Naive thymus-derived CD4-positive, alpha-beta T cell (primary cell): Measurements from ENCODE around the gene PJA2. TPM values are rescaled to one million over a fixed set of nuclear protein-coding genes. Genes with fewer than 3 reads are reported as not detected.

Source experiments
- ATAC-seq: fragments of 150-1000 bp; cut with Tn5 transposase; 2 replicates; pipeline ENCODE4 v1.10.0; 2021; ENCODE audit warnings: mild to moderate bottlenecking, moderate library complexity
- CTCF ChIA-PET: fragments of 350-600 bp; sonication (Branson Sonifier 250); formaldehyde crosslinking; loops from one replicate; lab custom pipeline; 2021; ENCODE audit warnings: antibody characterized with exemption; lab: Charles Lee
- POLR2A ChIA-PET: fragments of 350-600 bp; sonication (Branson Sonifier 250); formaldehyde crosslinking; loops from one replicate; lab custom pipeline; 2021; ENCODE audit warnings: antibody characterized with exemption, inconsistent platforms; lab: Charles Lee
- DNase-seq, 9 donors: peaks; one replicate each; pipeline versions ENCODE4 v3.0.0 to v3.0.0-alpha.2; 2020 to 2022; ENCODE audit warnings: mixed read lengths in 1 of 9
- H3K27ac ChIP-seq: one replicate; pipeline ENCODE4 v1.7.0; 2013; ENCODE audit warnings: mild to moderate bottlenecking, low read depth, low read length, moderate library complexity
- H3K27me3 ChIP-seq, 2 donors: one replicate each; pipeline ENCODE4 v1.7.0; 2013; ENCODE audit warnings: low read length in 2 of 2, mild to moderate bottlenecking in 2 of 2, moderate library complexity in 2 of 2; ENCODE audit not compliant: control insufficient read depth in 2 of 2, insufficient read depth in 2 of 2
- H3K36me3 ChIP-seq, 3 experiments: 1 replicate in 2 of 3; 2 replicates in 1 of 3; pipeline ENCODE4 v1.7.0; 2013; ENCODE audit warnings: low read length in 3 of 3, mild to moderate bottlenecking in 3 of 3, moderate library complexity in 1 of 3; ENCODE audit not compliant: insufficient read depth in 3 of 3, control insufficient read depth in 2 of 3
- H3K4me1 ChIP-seq, 2 donors: one replicate each; pipeline ENCODE4 v1.7.0; 2013; ENCODE audit warnings: low read length in 2 of 2, mild to moderate bottlenecking in 2 of 2, moderate library complexity in 1 of 2; ENCODE audit not compliant: control insufficient read depth in 2 of 2, insufficient read depth in 2 of 2
- H3K4me3 ChIP-seq: 2 replicates; pipeline ENCODE4 v1.7.0; 2013; ENCODE audit warnings: mild to moderate bottlenecking, low read length
- H3K9me3 ChIP-seq, 3 experiments: 1 replicate in 2 of 3; 2 replicates in 1 of 3; pipeline ENCODE4 v1.7.0; 2013; ENCODE audit warnings: low read length in 3 of 3; ENCODE audit not compliant: control insufficient read depth in 2 of 3
- H3K27ac Mint-ChIP-seq, 9 donors: one replicate each; pipeline ENCODE4 v1.8.0; 2020 to 2022; ENCODE audit warnings: mixed read lengths in 9 of 9, mild to moderate bottlenecking in 8 of 9, moderate library complexity in 5 of 9, inconsistent platforms in 2 of 9
- H3K27me3 Mint-ChIP-seq, 5 donors: one replicate each; pipeline ENCODE4 v1.8.0; 2021 to 2022; ENCODE audit warnings: mixed read lengths in 5 of 5, mild to moderate bottlenecking in 1 of 5
- H3K36me3 Mint-ChIP-seq, 5 donors: one replicate each; pipeline ENCODE4 v1.8.0; 2020 to 2022; ENCODE audit warnings: mixed read lengths in 5 of 5, mild to moderate bottlenecking in 3 of 5, inconsistent platforms in 1 of 5
- H3K4me1 Mint-ChIP-seq, 7 donors: one replicate each; pipeline ENCODE4 v1.8.0; 2020 to 2022; ENCODE audit warnings: mixed read lengths in 7 of 7, mild to moderate bottlenecking in 3 of 7, inconsistent platforms in 1 of 7
- H3K4me3 Mint-ChIP-seq, 10 donors: one replicate each; pipeline ENCODE4 v1.8.0; 2020 to 2022; ENCODE audit warnings: mild to moderate bottlenecking in 10 of 10, mixed read lengths in 10 of 10, moderate library complexity in 6 of 10, inconsistent platforms in 2 of 10
- H3K9me3 Mint-ChIP-seq, 11 donors: one replicate each; pipeline ENCODE4 v1.8.0; 2020 to 2022; ENCODE audit warnings: mixed read lengths in 11 of 11, mild to moderate bottlenecking in 4 of 11, inconsistent platforms in 1 of 11, moderate library complexity in 1 of 11
- intact Hi-C, 2 donors: fragments of 100-400 bp; cut with micrococcal nuclease; formaldehyde crosslinking; loops; one replicate each; pipeline ENCODE4 v1.15.1; 2023
- polyA plus RNA-seq, 2 donors: library from polyadenylated mRNA; unstranded; fragments of 300-500 nt; fragmentation: Illumina TruSeq; gene quantifications; one replicate each; pipeline ENCODE4 v1.2.3, GENCODE V29; 2021
- total RNA-seq, 6 experiments: library from RNA in 5 of 6; stranded (reverse) in 5 of 6; gene quantifications; 1 replicate in 5 of 6; 2 replicates in 1 of 6; pipeline ENCODE4 v1.2.3 and lab custom pipeline; 2021 to 2026

PJA2 gene
- total and polyA plus RNA-seq, 7 experiments from 2014 or later: 50.5 to 89.9 (median 71.5) TPM

GRCh38 chr5:109326919-109327318 is 82.9 kb downstream of the PJA2 start:
- Mint-ChIP-seq H3K36me3 (peaks cover 2 to 19% (median 6%) of the 10 kb centered on the region in 5 donors), H3K27me3 (no peaks in the 10 kb centered on the region), H3K27ac (peak overlapping the region in 1 of 9 donors; percentile 8), H3K4me3 (no peak overlapping the region), H3K4me1 (peaks cover 0 to 2% (median 0%) of the 10 kb centered on the region in 7 donors), H3K9me3 (no peaks in the 10 kb centered on the region)
- ATAC-seq (no peak), DNase-seq (no peak)
- Histone ChIP-seq H3K4me3 (no peak overlapping the region), H3K27ac (no peak overlapping the region), H3K9me3 (no peaks in the 10 kb centered on the region), H3K36me3 (peaks cover 0 to 7% (median 0%) of the 10 kb centered on the region in 3 experiments), H3K4me1 (no peaks in the 10 kb centered on the region), H3K27me3 (no peaks in the 10 kb centered on the region)
- intact Hi-C loops: loop anchor here in 1 of 2 donors (10.0 kb wide), 1 partner anchor 642 kb away; no protein-coding TSS in a partner anchor
- ChIA-PET CTCF (no interaction called here), POLR2A (no interaction called here)

DNA sequence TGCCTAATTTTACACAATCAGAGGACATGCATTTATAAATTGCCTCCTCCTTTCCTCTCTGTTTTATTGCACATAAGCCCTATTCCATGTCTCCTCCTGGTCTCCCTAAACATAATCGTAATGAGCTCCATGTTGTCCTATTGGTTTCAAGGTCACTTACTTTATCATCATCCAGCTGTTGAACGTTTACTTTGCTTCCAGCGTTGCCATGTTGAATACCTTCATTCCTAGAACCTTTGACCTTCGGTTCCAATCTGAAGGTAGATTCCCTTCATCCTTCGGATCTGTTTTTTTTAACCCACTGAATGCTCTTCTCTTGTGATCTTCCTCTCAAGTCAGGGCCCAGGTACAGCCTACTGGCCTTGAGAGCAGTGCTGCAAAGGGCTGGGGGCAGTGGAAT is 84.3 kb downstream of the PJA2 start:
- no peaks in the 10 kb centered on the region for H3K27me3 Mint-ChIP-seq
- H3K36me3 Mint-ChIP-seq: peaks cover 0 to 20% (median 4%) of the 10 kb centered on the region in 5 donors
- Histone ChIP-seq H3K9me3 (no peaks in the 10 kb centered on the region), H3K4me3 (no peak overlapping the region), H3K4me1 (no peaks in the 10 kb centered on the region), H3K36me3 (peaks cover 0 to 7% (median 0%) of the 10 kb centered on the region in 3 experiments), H3K27me3 (no peaks in the 10 kb centered on the region), H3K27ac (no peak overlapping the region)
- peaks cover 0 to 2% (median 0%) of the 10 kb centered on the region in 7 donors for H3K4me1 Mint-ChIP-seq
- peak overlapping the region in 1 of 9 donors; percentile 11 for H3K27ac Mint-ChIP-seq
- POLR2A ChIA-PET: no interaction called here
- DNase-seq (no peak), ATAC-seq (no peak)
- CTCF ChIA-PET: no interaction called here
- no peaks in the 10 kb centered on the region for H3K9me3 Mint-ChIP-seq
- H3K4me3 Mint-ChIP-seq: no peak overlapping the region
- intact Hi-C loops: loop anchor here in 1 of 2 donors (10.0 kb wide), 1 partner anchor 641 kb away; no protein-coding TSS in a partner anchor

- ChIA-PET POLR2A (no interaction called here), CTCF (no interaction called here)
- H3K27ac Mint-ChIP-seq: peak overlapping the region in 1 of 9 donors; percentile 4
- Histone ChIP-seq H3K27me3 (no peaks in the 10 kb centered on the region), H3K9me3 (no peaks in the 10 kb centered on the region), H3K27ac (no peak overlapping the region), H3K4me3 (no peak overlapping the region), H3K36me3 (peaks cover 0 to 7% (median 0%) of the 10 kb centered on the region in 3 experiments), H3K4me1 (no peaks in the 10 kb centered on the region)
- peaks cover 0 to 24% (median 8%) of the 10 kb centered on the region in 5 donors for H3K36me3 Mint-ChIP-seq
- intact Hi-C loops: loop anchor here in 1 of 2 donors (10.0 kb wide), 1 partner anchor 640 kb away; no protein-coding TSS in a partner anchor
- H3K9me3 Mint-ChIP-seq: no peaks in the 10 kb centered on the region
- no peaks in the 10 kb centered on the region for H3K27me3 Mint-ChIP-seq
- peaks cover 0 to 2% (median 0%) of the 10 kb centered on the region in 7 donors for H3K4me1 Mint-ChIP-seq
- no peak for ATAC-seq
- no peak for DNase-seq
- H3K4me3 Mint-ChIP-seq: no peak overlapping the region
Measured at GRCh38 chr5:109324931-109325330, 84.8 kb downstream of the PJA2 start.

DNA sequence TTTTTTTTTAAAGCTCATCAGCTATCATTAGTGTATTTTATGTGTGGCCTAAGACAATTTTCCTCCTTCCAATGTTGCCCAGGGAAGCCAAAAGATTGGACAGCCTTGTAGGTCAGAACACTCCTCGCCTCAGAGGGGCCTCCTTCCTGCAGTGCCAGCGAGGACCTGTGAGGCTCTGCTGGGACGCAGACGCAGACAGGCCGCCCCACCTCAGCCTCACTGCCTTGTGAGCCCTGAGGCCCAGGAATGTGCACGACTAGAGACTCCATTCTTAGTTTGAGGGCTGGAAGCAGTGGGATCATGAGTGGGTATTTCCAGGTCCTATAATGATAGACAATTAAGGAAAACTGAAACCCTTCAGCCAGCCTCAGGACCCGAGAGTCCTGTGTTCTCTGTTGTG is 85.4 kb downstream of the PJA2 start:
- Mint-ChIP-seq H3K9me3 (no peaks in the 10 kb centered on the region), H3K27me3 (no peaks in the 10 kb centered on the region), H3K4me3 (no peak overlapping the region), H3K27ac (peak overlapping the region in 1 of 9 donors; percentile 7), H3K36me3 (peaks cover 0 to 24% (median 8%) of the 10 kb centered on the region in 5 donors), H3K4me1 (peaks cover 0 to 2% (median 0%) of the 10 kb centered on the region in 7 donors)
- ATAC-seq (no peak), DNase-seq (no peak)
- H3K9me3 ChIP-seq: no peaks in the 10 kb centered on the region
- ChIA-PET CTCF (no interaction called here), POLR2A (no interaction called here)
- peaks cover 0 to 5% (median 0%) of the 10 kb centered on the region in 3 experiments for H3K36me3 ChIP-seq
- H3K27ac ChIP-seq: no peak overlapping the region
- H3K27me3 ChIP-seq: no peaks in the 10 kb centered on the region
- intact Hi-C loops: loop anchor here in 1 of 2 donors (10.0 kb wide), 1 partner anchor 640 kb away; no protein-coding TSS in a partner anchor
- no peak overlapping the region for H3K4me3 ChIP-seq
- H3K4me1 ChIP-seq: no peaks in the 10 kb centered on the region

GRCh38 chr5:109322694-109323093 is 87.1 kb downstream of the PJA2 start:
- Mint-ChIP-seq H3K4me1 (peaks cover 0 to 2% (median 0%) of the 10 kb centered on the region in 7 donors), H3K9me3 (no peaks in the 10 kb centered on the region), H3K27ac (peak overlapping the region in 1 of 9 donors; percentile 37), H3K4me3 (no peak overlapping the region), H3K27me3 (no peaks in the 10 kb centered on the region), H3K36me3 (peaks cover 0 to 21% (median 12%) of the 10 kb centered on the region in 5 donors)
- no peak overlapping the region for H3K27ac ChIP-seq
- no peaks in the 10 kb centered on the region for H3K9me3 ChIP-seq
- CTCF ChIA-PET: no interaction called here
- intact Hi-C loops: loop anchor here in 1 of 2 donors (10.0 kb wide), 1 partner anchor 638 kb away; no protein-coding TSS in a partner anchor
- DNase-seq: no peak
- POLR2A ChIA-PET: no interaction called here
- H3K27me3 ChIP-seq: no peaks in the 10 kb centered on the region
- H3K4me1 ChIP-seq: no peaks in the 10 kb centered on the region
- H3K36me3 ChIP-seq: no peaks in the 10 kb centered on the region
- ATAC-seq: no peak
- H3K4me3 ChIP-seq: no peak overlapping the region

- H3K27me3 ChIP-seq: no peaks in the 10 kb centered on the region
- no peaks in the 10 kb centered on the region for H3K9me3 ChIP-seq
- Mint-ChIP-seq H3K9me3 (peaks cover 0 to 2% (median 0%) of the 10 kb centered on the region in 11 donors), H3K4me3 (no peak overlapping the region), H3K36me3 (peaks cover 0 to 20% (median 15%) of the 10 kb centered on the region in 5 donors), H3K27ac (no peak overlapping the region), H3K27me3 (no peaks in the 10 kb centered on the region), H3K4me1 (no peaks in the 10 kb centered on the region)
- CTCF ChIA-PET: no interaction called here
- no peak for DNase-seq
- intact Hi-C loops: no loop called here
- ATAC-seq: no peak
- no peaks in the 10 kb centered on the region for H3K4me1 ChIP-seq
- no peaks in the 10 kb centered on the region for H3K36me3 ChIP-seq
- H3K4me3 ChIP-seq: no peak overlapping the region
- POLR2A ChIA-PET: no interaction called here
- no peak overlapping the region for H3K27ac ChIP-seq
Measured at GRCh38 chr5:109319351-109319750, 90.4 kb downstream of the PJA2 start.
